Suprapubic skin (tissue), 4 donors: ENCODE data around the gene TBX19. TPM values are rescaled to one million over a fixed set of nuclear protein-coding genes. Genes with fewer than 3 reads are reported as not detected.

Experiments
- DNase-seq, 2 donors: peaks; one replicate each; pipeline ENCODE4 v3.0.0-alpha.2; 2019; ENCODE audit warnings: low spot score in 2 of 2
- H3K27ac ChIP-seq: fragments of 200-600 bp; sonication (generic); one replicate; pipeline ENCODE4 v1.5.1; 2019
- H3K27me3 ChIP-seq: fragments of 200-600 bp; sonication (generic); one replicate; pipeline ENCODE4 v1.5.1; 2019
- H3K36me3 ChIP-seq: fragments of 200-600 bp; sonication (generic); one replicate; pipeline ENCODE4 v1.5.1; 2019
- H3K4me1 ChIP-seq: fragments of 200-600 bp; sonication (generic); one replicate; pipeline ENCODE4 v1.5.1; 2019
- H3K4me3 ChIP-seq: fragments of 200-600 bp; sonication (generic); one replicate; pipeline ENCODE4 v1.5.1; 2019; ENCODE audit warnings: mild to moderate bottlenecking
- H3K9me3 ChIP-seq: fragments of 200-600 bp; sonication (generic); one replicate; pipeline ENCODE4 v1.5.1; 2019
- EP300 ChIP-seq: sonication (generic); formaldehyde crosslinking; IDR thresholded peaks from one replicate; pipeline ENCODE4 v1.6.1; 2017; ENCODE audit warnings: antibody characterized with exemption
- POLR2A ChIP-seq, 2 donors: fragments of 450-650 bp; IDR thresholded peaks; one replicate each; pipeline ENCODE4 v1.6.1; 2017; ENCODE audit warnings: antibody characterized with exemption in 2 of 2, mild to moderate bottlenecking in 2 of 2, moderate library complexity in 2 of 2
- POLR2AphosphoS5 ChIP-seq, 3 donors: sonication (generic); formaldehyde crosslinking; IDR thresholded peaks; one replicate each; pipeline ENCODE4 v1.6.1; 2017; ENCODE audit warnings: antibody characterized with exemption in 3 of 3
- whole genome bisulfite sequencing: methylation state at CpG from one replicate; pipeline ENCODE4 v1.1.5; 2018; 5-methylcytosine and 5-hydroxymethylcytosine counted together
- total RNA-seq, 4 donors: library from RNA; depleted of rRNA; stranded (reverse); fragments of >200 nt; gene quantifications; one replicate each; pipeline ENCODE4 v1.1.0, GENCODE V29; 2016
- TF ChIP-seq, protein P1 (sequence below), 2 donors: fragments of 200-600 bp in 1 of 2; fragments of 450-650 bp in 1 of 2; sonication (generic) in 1 of 2; IDR thresholded peaks; one replicate each; pipeline ENCODE4 v1.5.1; 2016 to 2019; ENCODE audit warnings: antibody characterized with exemption in 2 of 2, mild to moderate bottlenecking in 1 of 2, moderate library complexity in 1 of 2

TBX19 gene
- total RNA-seq, 4 donors from 2014 or later, result 1.8 to 6.7 (median 2.8) TPM

DNA sequence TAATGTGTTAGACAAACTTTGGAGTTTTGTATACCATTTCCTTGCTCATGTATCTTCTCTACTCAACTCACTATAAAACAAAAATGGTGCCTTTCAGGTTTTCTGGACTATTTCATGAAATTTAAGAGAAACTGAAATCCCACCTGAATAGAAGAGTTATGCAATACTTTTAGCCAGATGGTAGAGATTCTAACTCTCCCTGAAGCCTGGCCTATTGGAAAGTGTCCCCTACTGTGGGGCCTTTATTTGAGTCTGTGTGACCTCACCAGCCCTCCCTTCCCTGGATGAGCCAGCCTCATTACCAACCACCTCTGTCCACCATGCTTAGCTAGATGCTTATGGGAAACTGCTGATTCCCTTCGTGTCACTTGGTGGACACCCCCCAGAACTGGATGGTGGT, 35.5 kb downstream of the TBX19 start:
- no peak for DNase-seq
- Histone ChIP-seq H3K9me3 (no peaks in the 10 kb centered on the region), H3K27me3 (no peaks in the 10 kb centered on the region), H3K27ac (no peak overlapping the region), H3K4me1 (peaks cover 6% of the 10 kb centered on the region), H3K36me3 (peaks cover 12% of the 10 kb centered on the region), H3K4me3 (no peak overlapping the region)
- WGBS, result 100% methylated on average over 1 of the region's 1 CpG
- no peak for TF ChIP-seq EP300

DNA sequence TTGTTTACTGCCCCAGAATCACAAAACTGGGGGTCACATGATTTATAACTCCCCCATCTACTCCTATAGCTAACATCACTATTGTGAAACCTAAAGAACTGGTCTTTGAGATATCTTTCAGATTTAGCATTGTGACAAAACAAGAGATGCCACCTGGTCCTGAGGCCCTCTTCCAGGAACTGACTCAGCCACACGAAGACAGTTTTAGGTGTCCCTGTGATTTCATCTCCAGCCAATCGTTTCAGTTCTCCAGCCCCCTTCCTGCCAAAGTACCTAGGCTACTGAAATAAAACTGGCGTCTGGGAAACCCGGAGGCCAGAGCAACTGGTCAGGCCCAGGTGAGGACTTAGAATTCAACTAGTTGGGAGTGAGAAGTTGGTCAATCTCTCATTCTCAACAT, 36.6 kb downstream of the TBX19 start:
- peaks cover 6% of the 10 kb centered on the region for H3K4me1 ChIP-seq
- H3K36me3 ChIP-seq, result peaks cover 12% of the 10 kb centered on the region
- TF ChIP-seq, protein P1, sequence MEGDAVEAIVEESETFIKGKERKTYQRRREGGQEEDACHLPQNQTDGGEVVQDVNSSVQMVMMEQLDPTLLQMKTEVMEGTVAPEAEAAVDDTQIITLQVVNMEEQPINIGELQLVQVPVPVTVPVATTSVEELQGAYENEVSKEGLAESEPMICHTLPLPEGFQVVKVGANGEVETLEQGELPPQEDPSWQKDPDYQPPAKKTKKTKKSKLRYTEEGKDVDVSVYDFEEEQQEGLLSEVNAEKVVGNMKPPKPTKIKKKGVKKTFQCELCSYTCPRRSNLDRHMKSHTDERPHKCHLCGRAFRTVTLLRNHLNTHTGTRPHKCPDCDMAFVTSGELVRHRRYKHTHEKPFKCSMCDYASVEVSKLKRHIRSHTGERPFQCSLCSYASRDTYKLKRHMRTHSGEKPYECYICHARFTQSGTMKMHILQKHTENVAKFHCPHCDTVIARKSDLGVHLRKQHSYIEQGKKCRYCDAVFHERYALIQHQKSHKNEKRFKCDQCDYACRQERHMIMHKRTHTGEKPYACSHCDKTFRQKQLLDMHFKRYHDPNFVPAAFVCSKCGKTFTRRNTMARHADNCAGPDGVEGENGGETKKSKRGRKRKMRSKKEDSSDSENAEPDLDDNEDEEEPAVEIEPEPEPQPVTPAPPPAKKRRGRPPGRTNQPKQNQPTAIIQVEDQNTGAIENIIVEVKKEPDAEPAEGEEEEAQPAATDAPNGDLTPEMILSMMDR (IDR thresholded peaks at IDR 0.05), result no peak
- no peak for TF ChIP-seq EP300
- no peak for TF ChIP-seq POLR2A (IDR thresholded peaks at IDR 0.05)
- TF ChIP-seq POLR2AphosphoS5 (IDR thresholded peaks at IDR 0.05), result no peak
- H3K27ac ChIP-seq, result no peak overlapping the region
- 98% methylated on average over 4 of the region's 4 CpGs for WGBS
- H3K4me3 ChIP-seq, result no peak overlapping the region
- no peak for DNase-seq
- H3K27me3 ChIP-seq, result no peaks in the 10 kb centered on the region
- no peaks in the 10 kb centered on the region for H3K9me3 ChIP-seq

DNA sequence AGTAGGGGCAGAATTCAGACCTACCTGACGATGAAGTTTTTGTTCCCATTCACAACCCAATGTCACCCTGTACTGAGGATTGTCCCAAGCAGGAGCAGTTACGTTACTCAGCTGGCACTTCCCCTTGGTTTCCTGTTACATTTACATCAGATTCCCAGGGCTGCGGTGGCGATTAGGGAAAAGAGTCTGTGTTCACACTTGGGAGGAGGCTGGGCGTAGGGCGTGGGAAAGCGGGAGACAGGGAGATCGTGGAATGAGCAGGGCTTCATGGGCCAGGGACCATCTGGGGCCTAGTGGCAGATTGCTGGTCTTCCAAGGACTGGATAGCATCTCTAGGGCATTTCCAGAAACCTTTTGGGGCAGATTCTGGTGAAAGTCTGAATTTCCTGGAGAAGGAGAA, 39.0 kb downstream of the TBX19 start:
- 89% methylated on average over 8 of the region's 8 CpGs for WGBS
- Histone ChIP-seq H3K4me1 (peaks cover 6% of the 10 kb centered on the region), H3K27ac (no peak overlapping the region), H3K9me3 (no peaks in the 10 kb centered on the region), H3K36me3 (no peaks in the 10 kb centered on the region), H3K4me3 (no peak overlapping the region), H3K27me3 (no peaks in the 10 kb centered on the region)
- TF ChIP-seq EP300 (no peak), POLR2AphosphoS5 (IDR thresholded peaks at IDR 0.05) (no peak)
- no peak for DNase-seq

DNA sequence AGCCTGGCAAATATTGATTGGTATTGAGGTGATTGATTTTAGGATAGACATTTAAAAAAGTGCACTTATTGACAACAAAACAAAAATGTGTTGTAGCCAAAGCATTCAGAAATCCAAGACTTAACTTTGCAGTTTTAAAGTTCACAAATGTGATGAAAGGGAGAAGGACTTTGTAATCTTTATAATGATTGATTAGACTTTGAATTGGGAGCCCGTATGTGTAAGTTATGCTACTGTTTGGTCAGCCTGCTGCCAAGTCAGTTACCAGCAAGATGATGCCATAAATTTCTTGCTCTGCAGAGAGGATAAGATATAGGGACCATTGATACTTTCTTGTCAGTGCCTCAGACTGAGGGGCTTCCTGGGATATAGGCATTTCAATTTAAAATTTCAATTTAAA, 39.5 kb downstream of the TBX19 start:
- Histone ChIP-seq H3K9me3 (no peaks in the 10 kb centered on the region), H3K4me1 (peaks cover 6% of the 10 kb centered on the region), H3K27ac (no peak overlapping the region), H3K36me3 (no peaks in the 10 kb centered on the region), H3K4me3 (no peak overlapping the region), H3K27me3 (no peaks in the 10 kb centered on the region)
- TF ChIP-seq EP300, result no peak
- TF ChIP-seq, protein P1 (IDR thresholded peaks at IDR 0.05), result no peak
- TF ChIP-seq POLR2AphosphoS5 (IDR thresholded peaks at IDR 0.05), result no peak
- no peak for TF ChIP-seq POLR2A (IDR thresholded peaks at IDR 0.05)
- 90% methylated on average over 1 of the region's 1 CpG for WGBS
- DNase-seq, result no peak

DNA sequence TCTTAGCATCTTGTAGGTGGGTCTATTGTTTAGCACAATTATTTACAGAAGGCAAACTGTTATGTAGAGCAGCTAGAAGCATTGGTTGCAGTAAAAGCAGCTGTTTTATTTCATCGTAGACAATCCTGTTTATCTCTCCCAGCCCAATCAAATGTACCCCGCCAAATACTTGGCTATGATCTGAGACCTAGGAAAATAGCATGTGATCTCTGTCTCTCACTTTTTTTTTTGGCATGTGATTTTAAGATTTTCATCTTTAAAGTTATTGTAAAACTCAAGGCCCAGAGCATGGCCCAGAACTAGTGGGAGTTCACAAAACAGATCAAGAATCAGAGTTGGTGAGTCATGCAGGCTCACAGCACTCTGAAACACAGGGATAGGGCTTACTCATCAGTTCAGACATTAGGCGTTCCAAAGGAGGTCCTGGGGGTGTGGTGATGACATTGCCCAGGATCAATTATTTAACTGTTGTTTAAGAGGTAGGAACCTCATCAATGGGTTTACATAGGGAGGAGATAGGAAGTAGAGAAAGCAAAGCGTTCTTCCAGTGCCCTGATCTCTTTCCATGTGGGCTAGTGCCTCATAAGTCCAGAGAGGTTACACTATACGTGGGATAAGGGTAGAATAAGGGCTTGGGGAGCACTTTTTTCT, 40.2 kb downstream of the TBX19 start:
- H3K27ac ChIP-seq, result no peak overlapping the region
- H3K4me3 ChIP-seq, result no peak overlapping the region
- H3K27me3 ChIP-seq, result no peaks in the 10 kb centered on the region
- no peaks in the 10 kb centered on the region for H3K36me3 ChIP-seq
- H3K9me3 ChIP-seq, result no peaks in the 10 kb centered on the region
- WGBS, result 49% methylated on average over 5 of the region's 5 CpGs
- H3K4me1 ChIP-seq, result peaks cover 6% of the 10 kb centered on the region
- TF ChIP-seq EP300 (no peak), POLR2A (IDR thresholded peaks at IDR 0.05) (no peak), POLR2AphosphoS5 (IDR thresholded peaks at IDR 0.05) (no peak)
- TF ChIP-seq, protein P1 (IDR thresholded peaks at IDR 0.05), result no peak
- DNase-seq, result no peak

DNA sequence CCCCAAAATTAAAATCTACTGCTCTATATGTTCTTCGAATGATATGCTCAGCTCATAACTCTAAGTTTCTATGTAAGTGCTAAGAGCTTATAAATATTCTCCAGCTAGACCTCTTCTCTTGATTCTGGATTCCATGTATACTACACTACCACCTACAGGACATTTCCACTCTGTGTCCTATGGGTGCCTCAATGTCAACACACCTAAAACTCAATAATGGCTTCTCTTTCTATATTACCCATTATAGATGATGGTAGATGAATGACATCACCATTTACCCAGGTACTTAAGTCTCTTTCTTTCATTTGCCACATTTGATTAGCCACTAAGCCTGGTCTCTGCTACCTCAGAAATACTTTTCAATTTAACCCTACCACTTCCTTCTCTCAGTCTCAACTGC, 41.3 kb downstream of the TBX19 start:
- no peak for TF ChIP-seq POLR2A (IDR thresholded peaks at IDR 0.05)
- TF ChIP-seq, protein P1 (IDR thresholded peaks at IDR 0.05), result no peak
- TF ChIP-seq EP300, result no peak
- TF ChIP-seq POLR2AphosphoS5 (IDR thresholded peaks at IDR 0.05), result no peak

More for the DNA sequence above, 41.3 kb downstream of the TBX19 start:
- H3K9me3 ChIP-seq, result no peaks in the 10 kb centered on the region
- peaks cover 6% of the 10 kb centered on the region for H3K4me1 ChIP-seq
- DNase-seq, result no peak
- H3K27me3 ChIP-seq, result no peaks in the 10 kb centered on the region
- no peaks in the 10 kb centered on the region for H3K36me3 ChIP-seq
- no peak overlapping the region for H3K4me3 ChIP-seq
- WGBS, result 80% methylated on average over 1 of the region's 1 CpG
- H3K27ac ChIP-seq, result no peak overlapping the region
